CD4-positive, CD25-positive, alpha-beta regulatory T cell (primary cell): ENCODE data around the gene PLBD2. TPM values are rescaled to one million over a fixed set of nuclear protein-coding genes. Genes with fewer than 3 reads are reported as not detected.
A peak's percentile ranks its signal among the peaks of the same experiment; 100 is the strongest.

Source experiments
- ATAC-seq, 2 donors: fragments of 150-1000 bp; cut with Tn5 transposase; one replicate each; pipeline ENCODE4 v1.10.0; 2021; ENCODE audit warnings: low read depth in 2 of 2, moderate number of reproducible peaks in 2 of 2, moderate library complexity in 1 of 2
- DNase-seq, 3 donors: peaks; one replicate each; pipeline versions ENCODE4 v3.0.0 to v3.0.0-alpha.2; 2012 to 2022; ENCODE audit warnings: mixed read lengths in 1 of 3
- H3K27ac ChIP-seq: one replicate; pipeline ENCODE4 v1.7.0; 2013; ENCODE audit warnings: mild to moderate bottlenecking, low read length; ENCODE audit not compliant: insufficient read depth, poor library complexity, severe bottlenecking
- H3K27me3 ChIP-seq: one replicate; pipeline ENCODE4 v1.7.0; 2013; ENCODE audit warnings: low read length; ENCODE audit not compliant: control insufficient read depth, insufficient read depth
- H3K36me3 ChIP-seq: one replicate; pipeline ENCODE4 v1.7.0; 2013; ENCODE audit warnings: mild to moderate bottlenecking, low read length, moderate library complexity; ENCODE audit not compliant: control insufficient read depth, insufficient read depth
- H3K4me1 ChIP-seq: 2 replicates; pipeline ENCODE4 v1.7.0; 2013; ENCODE audit warnings: mild to moderate bottlenecking, low read length; ENCODE audit not compliant: insufficient read depth, control insufficient read depth, poor library complexity, severe bottlenecking
- H3K4me3 ChIP-seq: one replicate; pipeline ENCODE4 v1.7.0; 2013; ENCODE audit warnings: low read depth, mild to moderate bottlenecking, low read length, moderate library complexity
- H3K9me3 ChIP-seq, 2 experiments: 1 replicate in 1 of 2; 2 replicates in 1 of 2; pipeline ENCODE4 v1.7.0; 2013; ENCODE audit warnings: low read length in 2 of 2, mild to moderate bottlenecking in 1 of 2, moderate library complexity in 1 of 2; ENCODE audit not compliant: control insufficient read depth in 2 of 2
- H3K27ac Mint-ChIP-seq, 3 donors: one replicate each; pipeline ENCODE4 v1.8.0; 2020 to 2022; ENCODE audit warnings: mild to moderate bottlenecking in 3 of 3, mixed read lengths in 3 of 3, moderate library complexity in 2 of 3
- H3K27me3 Mint-ChIP-seq: one replicate; pipeline ENCODE4 v1.8.0; 2022; ENCODE audit warnings: mild to moderate bottlenecking, mixed read lengths
- H3K36me3 Mint-ChIP-seq: one replicate; pipeline ENCODE4 v1.8.0; 2020; ENCODE audit warnings: mixed read lengths
- H3K4me1 Mint-ChIP-seq, 4 donors: one replicate each; pipeline ENCODE4 v1.8.0; 2020 to 2022; ENCODE audit warnings: mixed read lengths in 4 of 4, mild to moderate bottlenecking in 1 of 4
- H3K4me3 Mint-ChIP-seq, 4 donors: one replicate each; pipeline ENCODE4 v1.8.0; 2020 to 2022; ENCODE audit warnings: mild to moderate bottlenecking in 4 of 4, mixed read lengths in 4 of 4, moderate library complexity in 3 of 4
- H3K9me3 Mint-ChIP-seq, 7 donors: one replicate each; pipeline ENCODE4 v1.8.0; 2020 to 2022; ENCODE audit warnings: mixed read lengths in 7 of 7, mild to moderate bottlenecking in 3 of 7, moderate library complexity in 2 of 7
- polyA plus RNA-seq, 4 donors: library from polyadenylated mRNA; unstranded; fragments of 300-500 nt; fragmentation: Illumina TruSeq; gene quantifications; one replicate each; pipeline ENCODE4 v1.2.3, GENCODE V29; 2021
- total RNA-seq: library from RNA; stranded (reverse); gene quantifications from one replicate; pipeline ENCODE4 v1.2.3, GENCODE V29; 2022

PLBD2 gene
- total and polyA plus RNA-seq, 5 donors from 2014 or later: 4.9 to 14.4 (median 6.5) TPM

DNA sequence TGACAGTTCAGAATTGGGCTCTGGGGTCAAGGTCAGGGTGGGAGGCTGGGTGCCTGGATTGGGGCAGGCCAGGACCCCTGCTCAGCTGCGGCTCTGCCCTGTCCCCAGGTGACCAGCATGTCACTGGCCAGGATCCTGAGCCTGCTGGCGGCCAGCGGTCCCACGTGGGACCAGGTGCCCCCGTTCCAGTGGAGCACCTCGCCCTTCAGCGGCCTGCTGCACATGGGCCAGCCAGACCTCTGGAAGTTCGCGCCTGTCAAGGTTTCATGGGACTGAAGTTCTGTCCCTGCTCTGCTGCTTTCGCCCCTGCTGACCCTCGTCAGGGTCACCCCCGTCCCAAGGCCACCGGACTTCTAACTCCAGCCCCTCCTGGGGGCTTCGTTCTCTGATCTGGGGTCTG lies 30.0 kb downstream of the PLBD2 start:
- Histone ChIP-seq H3K36me3 (peaks cover 5% of the 10 kb centered on the region), H3K4me1 (no peaks in the 10 kb centered on the region), H3K27me3 (no peaks in the 10 kb centered on the region), H3K4me3 (no peak overlapping the region), H3K9me3 (no peaks in the 10 kb centered on the region), H3K27ac (no peak overlapping the region)
- H3K27me3 Mint-ChIP-seq: no peaks in the 10 kb centered on the region
- no peaks in the 10 kb centered on the region for H3K9me3 Mint-ChIP-seq
- H3K36me3 Mint-ChIP-seq: peaks cover 26% of the 10 kb centered on the region
- ATAC-seq (no peak), DNase-seq (no peak)
- H3K27ac Mint-ChIP-seq: no peak overlapping the region
- no peaks in the 10 kb centered on the region for H3K4me1 Mint-ChIP-seq
- no peak overlapping the region for H3K4me3 Mint-ChIP-seq

DNA sequence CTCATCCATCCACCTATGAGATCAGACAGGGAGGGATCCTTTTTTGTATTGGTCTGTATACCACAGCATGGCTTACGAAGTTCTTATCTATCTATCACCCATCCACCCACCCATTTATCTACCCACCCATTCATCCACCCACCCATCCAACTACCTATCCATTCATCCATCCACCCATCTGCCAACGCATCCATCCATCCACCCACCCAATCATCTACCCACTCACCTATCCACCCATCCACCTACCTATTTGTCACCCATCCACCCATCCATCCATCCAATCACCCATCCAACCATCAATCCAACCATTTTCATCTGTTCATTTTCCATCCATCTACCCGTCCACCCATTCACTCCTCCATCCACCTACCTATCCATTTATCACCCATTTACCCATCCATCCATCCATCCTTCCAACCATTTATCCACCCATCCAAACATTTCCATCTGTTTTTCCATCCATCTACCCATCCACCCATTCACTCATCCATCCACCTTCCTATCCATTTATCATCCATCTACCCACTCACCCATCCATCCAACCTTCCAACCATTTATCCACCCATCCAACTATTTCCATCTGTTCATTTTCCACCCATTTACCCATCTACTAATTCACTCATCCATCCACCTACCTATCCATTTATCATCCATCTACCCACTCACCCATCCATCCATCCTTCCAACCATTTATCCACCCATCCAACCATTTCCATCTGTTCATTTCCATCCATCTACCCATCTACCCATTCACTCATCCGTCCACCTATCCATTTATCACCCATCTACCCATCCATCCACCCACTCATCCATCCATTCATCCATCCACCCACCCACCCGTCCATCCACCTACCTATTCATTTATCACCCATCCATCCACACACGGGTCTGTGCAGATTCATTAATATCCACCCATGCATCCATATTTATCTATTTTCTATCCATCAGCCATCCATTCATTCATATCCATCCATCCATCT lies 32.0 kb downstream of the PLBD2 start:
- H3K4me1 Mint-ChIP-seq: no peaks in the 10 kb centered on the region
- H3K4me3 Mint-ChIP-seq: no peak overlapping the region
- H3K4me3 ChIP-seq: no peak overlapping the region
- H3K9me3 Mint-ChIP-seq: no peaks in the 10 kb centered on the region
- H3K9me3 ChIP-seq: no peaks in the 10 kb centered on the region
- H3K27me3 ChIP-seq: no peaks in the 10 kb centered on the region
- DNase-seq (no peak), ATAC-seq (no peak)
- no peak overlapping the region for H3K27ac Mint-ChIP-seq
- H3K4me1 ChIP-seq: no peaks in the 10 kb centered on the region
- no peaks in the 10 kb centered on the region for H3K27me3 Mint-ChIP-seq
- peaks cover 5% of the 10 kb centered on the region for H3K36me3 ChIP-seq
- H3K27ac ChIP-seq: no peak overlapping the region
- peaks cover 16% of the 10 kb centered on the region for H3K36me3 Mint-ChIP-seq

DNA sequence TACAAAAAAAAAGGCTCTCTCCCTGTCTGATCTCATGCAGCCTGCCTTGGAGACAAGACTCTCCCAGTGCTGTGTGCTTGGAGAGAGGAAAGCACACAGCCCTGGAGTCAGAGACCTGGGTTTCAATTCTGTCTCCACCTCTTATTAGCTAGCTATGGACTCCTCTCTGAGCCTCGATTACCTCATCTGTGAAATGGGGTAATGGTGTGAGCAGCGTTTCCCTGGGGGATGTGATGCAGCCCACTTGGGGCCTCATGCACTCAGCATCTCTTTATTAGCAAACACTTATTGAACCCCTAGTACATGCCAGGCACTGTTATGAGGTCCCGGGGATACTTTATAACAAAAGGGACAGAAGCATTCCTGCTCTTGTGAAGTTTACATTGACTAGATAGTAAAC lies 32.8 kb downstream of the PLBD2 start:
- Mint-ChIP-seq H3K27me3 (no peaks in the 10 kb centered on the region), H3K9me3 (no peaks in the 10 kb centered on the region), H3K27ac (no peak overlapping the region), H3K4me1 (no peaks in the 10 kb centered on the region), H3K36me3 (peaks cover 11% of the 10 kb centered on the region), H3K4me3 (no peak overlapping the region)
- Histone ChIP-seq H3K27ac (no peak overlapping the region), H3K36me3 (peaks cover 5% of the 10 kb centered on the region), H3K4me1 (no peaks in the 10 kb centered on the region), H3K4me3 (no peak overlapping the region), H3K27me3 (no peaks in the 10 kb centered on the region), H3K9me3 (no peaks in the 10 kb centered on the region)
- no peak for ATAC-seq
- DNase-seq: no peak

DNA sequence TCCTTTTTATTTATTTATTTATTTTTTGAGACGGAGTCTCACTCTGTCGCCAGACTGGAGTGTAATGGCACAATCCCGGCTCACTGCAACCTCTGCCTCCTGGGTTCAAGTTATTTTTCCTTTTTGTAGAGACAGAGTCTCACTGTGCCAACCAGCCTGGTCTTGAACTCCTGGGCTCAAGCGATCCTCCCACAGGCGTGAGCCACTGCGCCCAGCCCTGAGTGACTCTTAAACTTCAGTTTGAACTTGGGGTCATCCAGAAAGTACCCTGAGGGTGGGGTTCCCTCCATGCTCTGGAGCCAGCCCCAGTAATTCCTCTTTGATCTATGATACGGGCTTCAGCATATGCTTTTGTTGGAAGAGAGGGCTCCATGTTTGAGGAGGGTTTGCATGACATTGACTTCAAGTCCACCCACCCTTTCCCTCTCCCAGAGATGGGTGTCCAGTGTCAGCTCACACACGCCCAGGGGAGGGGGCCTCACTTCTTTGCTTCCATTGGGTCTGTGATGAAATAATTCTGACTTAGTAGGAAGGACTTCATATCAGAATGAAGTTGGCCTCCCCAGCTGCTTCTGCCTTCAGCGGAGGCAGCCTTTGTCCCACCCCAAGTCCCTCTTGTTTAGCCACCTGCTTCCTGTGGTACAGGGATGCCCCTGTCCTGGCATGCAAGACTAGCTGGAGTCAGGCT lies 33.4 kb downstream of the PLBD2 start:
- Histone ChIP-seq H3K4me1 (no peaks in the 10 kb centered on the region), H3K4me3 (no peak overlapping the region), H3K9me3 (no peaks in the 10 kb centered on the region), H3K36me3 (peaks cover 5% of the 10 kb centered on the region), H3K27ac (no peak overlapping the region), H3K27me3 (no peaks in the 10 kb centered on the region)
- DNase-seq (no peak), ATAC-seq (no peak)
- Mint-ChIP-seq H3K36me3 (peaks cover 10% of the 10 kb centered on the region), H3K4me3 (no peak overlapping the region), H3K9me3 (no peaks in the 10 kb centered on the region), H3K4me1 (no peaks in the 10 kb centered on the region), H3K27me3 (no peaks in the 10 kb centered on the region), H3K27ac (no peak overlapping the region)

DNA sequence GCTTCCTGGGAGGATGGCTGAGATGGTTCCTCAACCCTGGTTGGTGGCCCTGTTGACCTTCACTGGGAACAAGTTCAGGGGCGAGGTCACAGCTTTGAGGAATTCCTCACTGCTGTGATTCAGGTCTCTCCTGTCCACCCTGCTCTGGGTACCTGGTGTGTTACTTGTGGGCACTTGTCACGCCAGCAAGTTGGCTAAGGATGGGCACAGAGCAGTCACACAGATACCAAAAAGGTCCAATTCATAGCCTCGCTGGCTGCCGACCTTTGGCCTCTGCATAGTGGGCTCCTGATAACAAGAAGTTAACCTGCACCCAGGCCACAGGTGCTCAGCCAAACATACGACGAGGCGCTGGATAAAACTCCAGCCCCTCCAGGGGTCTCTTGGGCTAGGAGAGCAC lies 34.1 kb downstream of the PLBD2 start:
- H3K4me1 ChIP-seq: no peaks in the 10 kb centered on the region
- H3K27me3 ChIP-seq: no peaks in the 10 kb centered on the region
- Mint-ChIP-seq H3K9me3 (no peaks in the 10 kb centered on the region), H3K36me3 (peaks cover 4% of the 10 kb centered on the region), H3K4me3 (no peak overlapping the region), H3K27me3 (no peaks in the 10 kb centered on the region), H3K4me1 (no peaks in the 10 kb centered on the region), H3K27ac (no peak overlapping the region)
- ATAC-seq (no peak), DNase-seq (no peak)
- peaks cover 5% of the 10 kb centered on the region for H3K36me3 ChIP-seq
- no peak overlapping the region for H3K27ac ChIP-seq
- H3K4me3 ChIP-seq: no peak overlapping the region
- H3K9me3 ChIP-seq: no peaks in the 10 kb centered on the region

DNA sequence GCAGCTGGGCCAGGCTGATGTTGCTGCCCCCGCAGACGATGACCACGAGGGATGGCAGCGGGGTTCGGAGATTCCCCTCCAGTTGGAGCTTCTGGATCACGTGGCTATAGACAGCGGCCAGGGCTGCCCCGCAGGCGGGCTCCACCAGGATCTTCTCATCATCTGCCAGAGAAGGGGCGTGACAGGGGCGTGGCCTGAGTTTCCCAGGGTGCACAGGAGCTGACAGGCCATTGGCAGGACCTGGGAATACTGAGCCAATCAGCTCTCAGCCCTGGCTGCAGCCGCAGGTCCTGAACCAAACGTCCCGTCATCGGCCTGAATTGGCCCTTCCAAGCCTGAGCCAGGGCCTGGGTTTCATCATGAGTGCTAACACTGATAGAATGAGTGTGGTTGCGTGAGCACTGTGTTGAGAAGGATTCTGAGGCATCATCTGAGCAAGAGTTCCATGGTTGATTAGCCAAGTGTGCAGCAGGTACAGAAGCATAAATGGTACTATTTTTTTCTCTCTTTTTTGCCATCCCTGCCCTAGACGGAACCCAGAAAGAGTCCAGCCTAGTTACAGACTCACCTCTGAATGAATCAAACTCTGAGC lies 34.7 kb downstream of the PLBD2 start:
- Mint-ChIP-seq H3K36me3 (peaks cover 4% of the 10 kb centered on the region), H3K9me3 (no peaks in the 10 kb centered on the region), H3K27ac (no peak overlapping the region), H3K4me3 (no peak overlapping the region), H3K4me1 (no peaks in the 10 kb centered on the region), H3K27me3 (no peaks in the 10 kb centered on the region)
- Histone ChIP-seq H3K36me3 (peaks cover 5% of the 10 kb centered on the region), H3K9me3 (no peaks in the 10 kb centered on the region), H3K27me3 (no peaks in the 10 kb centered on the region), H3K27ac (no peak overlapping the region), H3K4me1 (no peaks in the 10 kb centered on the region), H3K4me3 (no peak overlapping the region)
- DNase-seq (no peak), ATAC-seq (no peak)

DNA sequence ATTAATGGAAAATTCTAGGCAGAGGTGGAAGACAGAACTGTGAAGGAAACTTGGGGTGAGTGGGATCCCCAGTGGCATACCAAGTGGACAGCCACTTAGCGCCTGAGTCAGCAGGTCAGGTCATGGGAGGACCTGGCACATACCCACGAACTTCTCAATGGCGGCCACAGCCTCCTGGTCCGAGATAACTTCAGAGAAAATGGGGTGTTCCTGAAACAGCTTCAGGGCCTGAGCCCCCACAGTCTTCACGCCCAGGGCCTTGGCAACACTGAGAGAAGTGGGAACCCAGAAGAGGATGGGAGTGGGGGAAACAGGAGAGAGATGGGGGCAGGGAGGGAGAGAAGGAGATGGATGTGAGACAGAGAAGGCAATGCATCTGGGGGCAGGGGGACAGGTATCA lies 35.4 kb downstream of the PLBD2 start:
- Mint-ChIP-seq H3K9me3 (no peaks in the 10 kb centered on the region), H3K27ac (peak overlapping the region in 1 of 3 donors; percentile 14), H3K4me3 (no peak overlapping the region), H3K4me1 (no peaks in the 10 kb centered on the region), H3K27me3 (no peaks in the 10 kb centered on the region), H3K36me3 (peaks cover 1% of the 10 kb centered on the region)
- ATAC-seq (no peak), DNase-seq (no peak)
- no peaks in the 10 kb centered on the region for H3K4me1 ChIP-seq
- H3K36me3 ChIP-seq: peaks cover 3% of the 10 kb centered on the region
- H3K4me3 ChIP-seq: no peak overlapping the region
- H3K27me3 ChIP-seq: no peaks in the 10 kb centered on the region
- H3K27ac ChIP-seq: no peak overlapping the region
- no peaks in the 10 kb centered on the region for H3K9me3 ChIP-seq
